Measurements from ENCODE around the gene SMCR8.
"Not testable (repeated sequence)": the region's sequence is repeated elsewhere in the genome, so short reads cannot be mapped to it uniquely, and the experiment has no call there.

Gene SMCR8

DNA sequence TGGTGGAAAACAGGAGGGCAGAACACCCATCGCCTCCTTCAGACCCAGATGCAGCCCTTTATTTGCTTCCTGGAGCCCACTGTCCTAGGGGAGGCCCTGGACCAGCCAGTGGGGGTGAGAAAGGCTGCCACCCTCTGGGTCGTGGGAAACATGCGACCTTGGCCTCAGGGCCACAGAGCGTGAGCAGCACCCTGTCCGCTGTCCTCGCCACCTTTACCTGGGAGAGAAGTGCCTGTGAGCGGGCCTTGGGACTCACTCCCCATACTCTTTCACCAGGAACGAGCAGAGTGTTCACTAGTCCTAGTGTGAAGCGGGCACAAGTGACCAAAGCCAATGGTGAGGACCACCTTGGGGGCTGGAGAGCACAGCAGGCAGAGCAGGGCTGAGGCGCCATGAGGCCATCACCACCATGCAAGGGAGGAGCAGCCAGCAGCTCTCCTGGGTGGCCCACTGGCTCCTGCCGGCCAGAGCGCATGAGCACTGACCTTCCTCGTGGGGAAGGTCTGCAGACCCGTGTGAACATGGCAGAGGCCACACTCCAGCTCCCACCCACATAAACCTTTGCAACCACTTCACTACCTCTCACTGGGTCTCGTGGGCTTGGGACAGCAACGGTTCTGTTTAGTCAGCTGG is 8.5 kb downstream of the SMCR8 start:
- no peaks in the 10 kb centered on the region for H3K27me3 Mint-ChIP-seq
- peaks cover 35% of the 10 kb centered on the region for H3K4me1 Mint-ChIP-seq
- H3K27ac Mint-ChIP-seq, result no peak overlapping the region
- H3K9me3 Mint-ChIP-seq, result no peaks in the 10 kb centered on the region
- no peak overlapping the region for H3K4me3 Mint-ChIP-seq
- H3K36me3 Mint-ChIP-seq, result peaks cover 19% of the 10 kb centered on the region
- ATAC-seq (ENCODE audit: low read depth), result no peak
- DNase-seq (ENCODE audit: low spot score in 2 of 2), result no peak

DNA sequence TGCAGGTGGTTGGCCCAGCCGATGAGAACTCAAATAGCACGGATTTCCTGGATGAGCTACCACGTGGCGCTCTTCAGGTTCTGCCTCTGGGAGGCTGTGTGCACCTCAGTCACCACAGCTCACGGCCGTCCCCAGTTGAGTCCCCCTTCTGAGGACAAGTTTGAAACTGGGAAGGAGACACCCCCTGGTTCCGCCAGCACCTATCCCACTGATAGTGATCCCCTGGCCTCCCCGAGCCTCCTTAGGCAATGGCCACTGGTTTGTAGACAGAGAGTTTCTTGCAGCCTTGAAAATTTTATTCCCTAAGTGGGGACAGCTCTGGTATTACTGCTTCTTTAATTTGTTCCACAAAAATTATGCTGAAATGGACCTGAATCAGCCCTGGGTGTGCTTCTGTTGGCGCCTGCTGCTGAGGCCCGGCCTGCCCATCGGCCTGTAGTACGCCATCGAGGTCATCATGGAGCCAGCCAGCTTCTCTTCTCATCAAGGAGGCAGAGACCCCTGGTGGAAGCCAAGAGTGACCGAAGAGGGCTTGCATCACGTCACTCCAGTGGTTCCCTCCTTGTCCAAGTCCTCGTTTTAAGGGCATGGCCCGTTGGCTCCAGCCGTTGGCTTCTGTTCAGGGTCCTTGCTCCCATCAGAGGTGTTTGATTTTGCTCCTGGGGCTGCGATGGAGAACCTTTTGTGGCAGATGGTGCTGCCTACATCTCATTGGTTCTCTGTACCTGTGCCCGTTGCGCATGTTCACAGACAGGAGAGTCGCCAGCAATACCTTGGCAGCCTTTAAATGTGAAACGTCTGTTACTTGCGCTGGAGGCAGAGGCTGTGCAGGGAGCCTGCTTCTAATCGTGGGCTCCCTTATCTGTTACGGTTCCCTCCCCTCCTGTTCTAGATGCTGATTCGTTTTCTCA is 9.3 kb downstream of the SMCR8 start:
- H3K4me1 Mint-ChIP-seq, result peaks cover 27% of the 10 kb centered on the region
- H3K4me3 Mint-ChIP-seq, result no peak overlapping the region
- ATAC-seq (ENCODE audit: low read depth) (no peak), DNase-seq (ENCODE audit: low spot score in 2 of 2) (no peak)
- H3K27me3 Mint-ChIP-seq, result no peaks in the 10 kb centered on the region
- H3K9me3 Mint-ChIP-seq, result no peaks in the 10 kb centered on the region
- peak overlapping the region; percentile 28 for H3K27ac Mint-ChIP-seq
- peaks cover 24% of the 10 kb centered on the region for H3K36me3 Mint-ChIP-seq

DNA sequence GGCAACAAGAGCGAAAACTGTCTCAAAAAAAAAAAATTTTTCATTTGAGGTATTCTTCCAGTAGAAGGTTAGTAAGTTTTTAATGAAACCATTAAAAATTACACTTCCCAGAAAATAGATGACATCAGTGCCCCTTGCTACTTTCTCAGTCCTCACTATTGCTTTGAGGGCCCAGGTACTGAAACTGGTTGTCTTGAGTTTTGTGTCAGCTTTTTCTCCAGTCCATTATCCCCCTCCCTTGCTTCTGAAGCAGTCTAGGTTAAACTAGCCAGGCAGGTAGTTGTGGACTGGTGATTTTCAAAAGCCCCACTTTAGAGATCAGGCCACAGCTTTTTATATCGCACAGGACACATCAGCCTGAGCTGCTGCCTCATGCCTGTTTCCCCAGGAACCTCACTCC is 10.9 kb downstream of the SMCR8 start:
- DNase-seq (ENCODE audit: low spot score in 2 of 2), result no peak
- H3K9me3 Mint-ChIP-seq, result no peaks in the 10 kb centered on the region
- peak overlapping the region; percentile 45 for H3K27ac Mint-ChIP-seq
- peaks cover 12% of the 10 kb centered on the region for H3K4me1 Mint-ChIP-seq
- no peaks in the 10 kb centered on the region for H3K27me3 Mint-ChIP-seq
- H3K4me3 Mint-ChIP-seq, result no peak overlapping the region
- no peak for ATAC-seq (ENCODE audit: low read depth)
- peaks cover 19% of the 10 kb centered on the region for H3K36me3 Mint-ChIP-seq

DNA sequence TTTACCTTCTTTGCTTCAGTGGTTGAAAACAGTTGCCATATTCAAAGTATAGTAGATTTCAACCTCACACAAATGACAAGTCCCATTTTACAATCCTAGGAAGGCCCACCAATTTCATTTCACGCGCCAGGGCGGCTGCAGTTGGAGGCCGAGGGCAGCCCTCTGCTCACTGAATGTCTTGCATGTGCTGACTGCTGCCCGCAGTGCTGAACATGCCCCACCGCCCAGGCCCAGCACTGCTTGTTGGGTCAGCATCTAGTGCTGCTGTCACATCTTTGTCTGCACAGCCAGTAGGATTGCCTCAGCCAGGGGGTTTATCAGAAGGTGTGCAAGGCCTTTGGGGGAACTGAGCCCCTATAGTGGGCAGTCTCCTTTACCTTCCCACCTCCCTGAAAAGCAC is 11.5 kb downstream of the SMCR8 start:
- H3K27me3 Mint-ChIP-seq, result no peaks in the 10 kb centered on the region
- DNase-seq (ENCODE audit: low spot score in 2 of 2) (no peak), ATAC-seq (ENCODE audit: low read depth) (no peak)
- H3K4me3 Mint-ChIP-seq, result no peak overlapping the region
- peak overlapping the region; percentile 45 for H3K27ac Mint-ChIP-seq
- peaks cover 19% of the 10 kb centered on the region for H3K36me3 Mint-ChIP-seq
- no peaks in the 10 kb centered on the region for H3K9me3 Mint-ChIP-seq
- peaks cover 11% of the 10 kb centered on the region for H3K4me1 Mint-ChIP-seq

DNA sequence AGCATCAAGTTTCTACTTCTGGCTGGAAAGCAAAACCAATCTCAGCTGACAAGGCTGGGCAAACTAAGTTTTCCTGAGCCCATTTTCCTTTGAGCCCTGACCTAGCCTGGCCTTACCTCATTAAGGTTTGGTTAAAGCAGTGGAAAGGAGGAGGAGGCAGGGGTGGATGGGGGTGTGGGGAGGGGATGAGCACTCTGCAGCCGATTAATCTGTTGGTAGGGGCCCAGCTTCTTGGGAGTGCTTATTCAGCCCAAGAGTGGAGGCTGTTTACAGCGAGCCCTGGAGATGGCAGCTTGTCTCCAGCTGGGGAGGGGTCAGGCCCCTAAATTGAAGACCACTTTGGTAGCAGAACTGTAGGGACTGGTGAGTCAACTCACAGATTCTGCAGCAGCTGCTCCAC is 12.0 kb downstream of the SMCR8 start:
- DNase-seq (ENCODE audit: low spot score in 2 of 2) (no peak), ATAC-seq (ENCODE audit: low read depth) (no peak)
- Mint-ChIP-seq H3K4me3 (no peak overlapping the region), H3K9me3 (no peaks in the 10 kb centered on the region), H3K36me3 (peaks cover 21% of the 10 kb centered on the region), H3K27ac (no peak overlapping the region), H3K4me1 (peaks cover 11% of the 10 kb centered on the region), H3K27me3 (no peaks in the 10 kb centered on the region)

DNA sequence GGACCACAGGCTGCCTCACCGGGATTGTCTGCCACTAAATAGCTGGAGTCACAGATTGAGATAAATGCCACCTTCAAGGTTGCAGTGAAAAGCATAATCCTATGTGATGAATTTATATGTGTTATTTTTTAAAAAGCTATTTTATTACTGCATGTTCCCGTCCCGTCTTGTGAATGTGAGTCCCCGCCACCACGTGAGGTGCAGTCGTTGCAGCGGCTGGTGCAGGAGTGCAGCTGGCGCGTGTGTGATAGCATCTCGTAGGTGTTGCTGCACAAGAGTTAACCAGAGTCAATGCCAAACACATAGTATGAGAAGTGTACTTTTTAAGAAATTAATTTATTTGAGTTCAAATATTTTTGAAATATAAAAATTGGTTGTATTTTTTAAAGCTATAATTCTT is 12.5 kb downstream of the SMCR8 start:
- DNase-seq (ENCODE audit: low spot score in 2 of 2), result no peak
- no peaks in the 10 kb centered on the region for H3K27me3 Mint-ChIP-seq
- no peaks in the 10 kb centered on the region for H3K9me3 Mint-ChIP-seq
- H3K4me3 Mint-ChIP-seq, result no peak overlapping the region
- H3K36me3 Mint-ChIP-seq, result peaks cover 23% of the 10 kb centered on the region
- H3K4me1 Mint-ChIP-seq, result peaks cover 11% of the 10 kb centered on the region
- no peak for ATAC-seq (ENCODE audit: low read depth)
- H3K27ac Mint-ChIP-seq, result no peak overlapping the region

DNA sequence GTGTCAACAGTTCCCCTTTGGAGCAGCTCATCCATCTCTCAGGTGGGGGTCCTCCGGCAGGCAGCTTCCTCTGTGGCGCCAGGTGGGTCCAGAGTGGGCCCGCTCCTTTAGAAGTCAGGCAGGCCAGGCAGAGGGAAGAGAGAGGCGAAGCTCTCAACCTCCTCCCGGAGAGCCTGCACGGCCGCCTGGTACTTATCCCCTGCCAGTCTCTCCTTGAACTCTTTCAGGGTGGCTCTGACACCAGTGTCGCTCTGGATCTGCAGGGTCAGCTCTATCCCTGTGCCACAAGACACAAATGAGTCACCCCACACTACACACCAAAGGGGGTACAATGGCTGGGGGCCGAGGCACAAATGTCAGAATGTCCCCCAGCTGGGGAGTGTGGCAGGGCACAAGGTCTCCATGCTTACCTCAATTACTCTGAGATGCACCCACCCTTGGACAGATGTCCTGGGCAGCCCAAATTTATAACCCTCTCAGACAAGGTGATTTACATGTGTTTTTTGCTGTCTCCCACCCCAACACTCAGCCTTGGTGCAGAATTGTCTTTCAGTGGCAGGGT is 13.6 kb downstream of the SMCR8 start:
- Mint-ChIP-seq H3K9me3 (no peaks in the 10 kb centered on the region), H3K4me3 (no peak overlapping the region), H3K27me3 (no peaks in the 10 kb centered on the region), H3K36me3 (peaks cover 22% of the 10 kb centered on the region), H3K27ac (no peak overlapping the region), H3K4me1 (peaks cover 11% of the 10 kb centered on the region)
- no peak for ATAC-seq (ENCODE audit: low read depth)
- no peak for DNase-seq (ENCODE audit: low spot score in 2 of 2)

DNA sequence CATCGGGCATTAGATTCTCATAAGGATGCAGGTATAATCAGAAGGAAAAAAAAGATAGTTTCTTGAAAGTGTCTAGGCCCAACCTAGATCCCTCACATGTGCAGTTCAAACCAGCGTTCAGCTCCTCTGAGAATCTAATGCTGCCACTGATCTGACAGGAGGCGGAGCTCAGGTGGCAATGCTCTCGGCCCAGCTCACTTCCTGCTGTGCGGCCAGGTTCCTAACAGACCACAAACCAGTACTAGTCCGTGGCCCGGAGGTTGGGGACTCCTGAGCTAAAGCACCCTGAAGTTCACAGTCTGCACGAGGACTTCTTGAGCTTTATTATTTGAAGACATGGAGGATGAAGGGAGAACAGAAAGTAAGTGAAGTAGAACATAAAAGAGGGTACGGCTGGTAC is 16.8 kb downstream of the SMCR8 start:
- H3K36me3 Mint-ChIP-seq, result peaks cover 11% of the 10 kb centered on the region
- DNase-seq (ENCODE audit: low spot score in 2 of 2), result no peak
- no peak for ATAC-seq (ENCODE audit: low read depth)

DNA sequence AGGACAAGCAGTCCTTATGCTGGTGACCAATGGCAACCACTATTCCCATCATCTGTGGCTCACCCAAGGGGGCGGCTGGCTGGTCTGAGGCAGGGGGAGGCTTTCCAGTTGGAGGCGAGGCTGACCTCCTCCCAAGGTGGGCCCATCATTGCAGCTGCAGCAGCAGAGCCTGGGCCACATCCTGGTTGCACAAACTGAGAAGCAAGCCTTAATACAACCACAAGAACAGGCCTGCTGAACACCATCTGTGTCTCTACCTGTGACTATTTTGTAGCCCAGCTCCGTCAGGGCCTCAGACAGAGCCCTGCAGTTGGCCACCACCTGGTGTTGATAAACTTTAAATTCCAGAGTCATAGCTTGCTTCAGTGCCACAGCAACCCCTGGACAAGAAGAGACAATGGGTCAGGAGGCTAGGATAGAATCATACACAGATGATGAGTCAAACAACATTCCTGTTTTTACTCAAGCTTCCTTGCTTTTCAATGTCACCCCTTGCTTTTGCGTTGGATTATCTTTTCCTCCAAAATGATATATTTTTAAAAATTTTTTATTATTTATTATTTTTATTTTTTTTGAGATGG is 17.9 kb downstream of the SMCR8 start:
- DNase-seq (ENCODE audit: low spot score in 2 of 2) (no peak), ATAC-seq (ENCODE audit: low read depth) (no peak)
- Mint-ChIP-seq H3K4me3 (no peak overlapping the region), H3K27me3 (no peaks in the 10 kb centered on the region), H3K4me1 (no peaks in the 10 kb centered on the region), H3K27ac (no peak overlapping the region), H3K9me3 (no peaks in the 10 kb centered on the region), H3K36me3 (peaks cover 11% of the 10 kb centered on the region)

More for the DNA sequence above, 16.8 kb downstream of the SMCR8 start:
- H3K4me3 Mint-ChIP-seq, result no peak overlapping the region
- no peaks in the 10 kb centered on the region for H3K27me3 Mint-ChIP-seq
- no peaks in the 10 kb centered on the region for H3K9me3 Mint-ChIP-seq
- H3K4me1 Mint-ChIP-seq, result no peaks in the 10 kb centered on the region
- H3K27ac Mint-ChIP-seq, result no peak overlapping the region

DNA sequence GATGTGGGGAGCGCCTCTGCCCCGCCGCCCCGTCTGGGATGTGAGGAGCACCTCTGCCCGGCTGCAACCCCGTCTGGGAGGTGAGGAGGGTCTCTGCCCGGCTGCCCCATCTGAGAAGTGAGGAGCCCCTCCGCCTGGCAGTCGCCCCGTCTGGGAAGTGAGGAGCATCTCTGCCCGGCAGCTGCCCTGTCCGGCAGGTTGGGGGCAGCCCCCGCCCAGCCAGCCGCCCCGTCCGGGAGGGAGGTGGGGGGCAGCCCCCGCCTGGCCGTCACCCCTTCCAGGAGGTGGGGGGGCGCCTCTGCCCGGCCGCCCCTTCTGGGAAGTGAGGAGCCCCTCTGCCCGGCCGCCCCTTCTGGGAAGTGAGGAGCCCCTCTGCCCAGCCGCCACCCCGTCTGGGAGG is 23.1 kb downstream of the SMCR8 start:
- H3K27ac Mint-ChIP-seq; ATAC-seq (ENCODE audit: low read depth); H3K4me3 Mint-ChIP-seq; H3K27me3 Mint-ChIP-seq; H3K9me3 Mint-ChIP-seq; H3K36me3 Mint-ChIP-seq; H3K4me1 Mint-ChIP-seq; DNase-seq (ENCODE audit: low spot score in 2 of 2): not testable (repeated sequence)

DNA sequence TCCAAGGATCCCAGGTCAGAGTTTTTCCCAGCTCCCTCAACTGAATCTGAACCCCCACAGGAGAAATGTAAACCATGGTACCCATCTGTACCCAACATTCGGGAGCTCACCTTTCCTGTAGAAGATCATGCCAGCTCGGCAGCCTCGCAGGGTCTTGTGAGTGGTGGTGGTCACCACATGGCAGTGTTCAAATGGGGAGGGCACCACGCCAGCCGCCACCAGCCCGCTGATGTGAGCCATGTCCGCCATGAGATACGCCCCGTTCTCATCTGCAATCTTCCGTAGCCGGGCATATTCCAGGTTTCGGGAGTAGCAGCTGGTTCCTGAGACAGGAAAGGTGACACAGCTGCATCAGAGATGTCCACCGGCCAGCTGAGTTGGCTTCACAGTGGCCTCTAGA is 24.8 kb downstream of the SMCR8 start:
- Mint-ChIP-seq H3K27ac (no peak overlapping the region), H3K27me3 (no peaks in the 10 kb centered on the region), H3K4me3 (no peak overlapping the region), H3K9me3 (no peaks in the 10 kb centered on the region), H3K36me3 (peaks cover 9% of the 10 kb centered on the region), H3K4me1 (no peaks in the 10 kb centered on the region)
- DNase-seq (ENCODE audit: low spot score in 2 of 2) (no peak), ATAC-seq (ENCODE audit: low read depth) (no peak)

DNA sequence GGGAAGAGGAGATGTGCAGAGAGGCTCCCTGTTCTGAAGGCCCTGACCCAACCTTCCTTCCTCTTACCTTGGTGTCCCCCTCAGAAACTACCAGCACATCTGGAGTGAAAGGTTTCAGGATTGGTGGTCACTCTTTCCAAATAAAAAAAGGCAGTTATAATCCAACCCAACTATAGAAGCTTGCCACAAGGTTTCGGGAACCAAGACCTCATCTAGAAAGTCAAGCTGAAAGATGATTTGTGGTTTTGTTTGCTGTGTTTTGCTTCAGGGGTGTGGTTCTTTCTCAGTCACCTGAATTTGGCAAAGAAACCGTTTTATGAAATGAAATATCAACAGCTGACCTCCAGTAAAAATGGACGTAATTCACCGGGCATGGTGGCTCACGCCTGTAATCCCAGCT is 28.9 kb downstream of the SMCR8 start:
- Mint-ChIP-seq H3K4me3 (no peak overlapping the region), H3K36me3 (peaks cover 19% of the 10 kb centered on the region)

DNA sequence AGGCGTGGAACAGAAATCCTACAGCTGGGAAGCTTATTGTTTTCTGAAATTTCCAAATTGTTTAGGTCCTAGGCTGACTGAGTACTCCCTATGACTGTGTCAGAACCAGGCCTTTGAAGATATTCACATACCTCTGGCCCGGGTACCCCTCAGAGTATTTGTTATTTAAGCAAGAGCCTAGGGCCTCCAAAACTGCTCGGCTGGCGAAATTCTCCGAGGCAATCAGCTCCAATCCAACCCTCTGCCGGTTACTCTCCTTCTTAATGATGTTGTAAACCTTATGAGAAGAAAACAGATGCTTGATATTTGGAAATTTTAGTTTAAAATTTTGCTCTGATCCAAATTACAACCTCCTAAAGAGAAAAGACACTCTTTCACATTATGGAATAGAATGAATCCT is 38.4 kb downstream of the SMCR8 start:
- Mint-ChIP-seq H3K27ac (no peak overlapping the region), H3K27me3 (no peaks in the 10 kb centered on the region)

More for the DNA sequence above, 28.9 kb downstream of the SMCR8 start:
- H3K27me3 Mint-ChIP-seq, result no peaks in the 10 kb centered on the region
- DNase-seq (ENCODE audit: low spot score in 2 of 2) (no peak), ATAC-seq (ENCODE audit: low read depth) (no peak)
- H3K9me3 Mint-ChIP-seq, result no peaks in the 10 kb centered on the region
- no peak overlapping the region for H3K27ac Mint-ChIP-seq
- H3K4me1 Mint-ChIP-seq, result no peaks in the 10 kb centered on the region

DNA sequence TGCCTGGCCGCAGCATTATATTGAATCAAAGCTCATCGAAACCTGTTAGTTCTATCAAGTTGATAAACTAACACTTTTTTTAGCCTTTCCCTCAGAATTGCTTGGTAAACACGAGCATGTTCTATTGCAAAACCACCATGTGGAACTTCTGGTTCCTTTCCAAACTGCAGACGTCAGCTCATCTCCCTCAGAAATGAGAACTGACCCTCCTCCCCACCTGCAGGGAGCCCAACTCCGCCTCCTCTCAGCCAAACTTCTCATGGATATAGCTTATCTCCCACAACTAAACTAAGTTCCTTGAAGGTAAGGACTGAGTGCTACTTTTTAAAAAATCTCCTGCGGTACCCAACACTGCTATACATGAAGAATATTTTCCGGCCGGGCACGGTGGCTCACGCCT is 41.5 kb downstream of the SMCR8 start:
- H3K27ac Mint-ChIP-seq, result no peak overlapping the region
- ATAC-seq (ENCODE audit: low read depth) (no peak), DNase-seq (ENCODE audit: low spot score in 2 of 2) (no peak)
- no peaks in the 10 kb centered on the region for H3K4me1 Mint-ChIP-seq
- H3K27me3 Mint-ChIP-seq, result no peaks in the 10 kb centered on the region
- H3K4me3 Mint-ChIP-seq, result no peak overlapping the region
- no peaks in the 10 kb centered on the region for H3K9me3 Mint-ChIP-seq
- peaks cover 14% of the 10 kb centered on the region for H3K36me3 Mint-ChIP-seq

More for the DNA sequence above, 38.4 kb downstream of the SMCR8 start:
- H3K36me3 Mint-ChIP-seq, result peaks cover 14% of the 10 kb centered on the region
- H3K4me1 Mint-ChIP-seq, result no peaks in the 10 kb centered on the region
- no peak for DNase-seq (ENCODE audit: low spot score in 2 of 2)
- no peak overlapping the region for H3K4me3 Mint-ChIP-seq
- ATAC-seq (ENCODE audit: low read depth), result no peak
- H3K9me3 Mint-ChIP-seq, result no peaks in the 10 kb centered on the region

Data from memory B cell (primary cell).